ENCODE results near the gene PTPRCAP. TPM values are rescaled to one million over a fixed set of nuclear protein-coding genes. Genes with fewer than 3 reads are reported as not detected.
"Not testable (repeated sequence)": the region's sequence is repeated elsewhere in the genome, so short reads cannot be mapped to it uniquely, and the experiment has no call there.

The PTPRCAP gene
- total and polyA plus RNA-seq, 4 donors = 8.8 to 19.0 (median 12.3) TPM

- peaks cover 0 to 20% (median 4%) of the 10 kb centered on the region in 5 donors for H3K4me1 ChIP-seq (ENCODE audit: control insufficient read depth in 5 of 5, insufficient read depth in 5 of 5, low read length in 5 of 5)
- no peaks in the 10 kb centered on the region for H3K36me3 ChIP-seq (ENCODE audit: control insufficient read depth in 4 of 4, insufficient read depth in 4 of 4, low read length in 4 of 4)
- H3K9ac ChIP-seq (ENCODE audit: insufficient read depth in 1 of 2, low read length in 2 of 2) = no peak overlapping the region
- no peaks in the 10 kb centered on the region for H3K9me3 ChIP-seq (ENCODE audit: control insufficient read depth in 4 of 4, insufficient read depth in 3 of 4, low read length in 3 of 4)
- ATAC-seq (ENCODE audit: insufficient read depth, low FRiP score) (no peak), DNase-seq (no peak)
- H3K27ac ChIP-seq (ENCODE audit: low read depth in 1 of 2, low read length in 1 of 2) = no peak overlapping the region
- TF ChIP-seq CTCF (IDR thresholded peaks at IDR 0.05; ENCODE audit: control extremely low read depth, extremely low read depth) = no peak
- H3K27me3 ChIP-seq (ENCODE audit: control insufficient read depth in 3 of 3, insufficient read depth in 3 of 3, low read length in 2 of 3) = no peaks in the 10 kb centered on the region
- WGBS, 2 donors = 84% methylated on average over 5 of the region's 5 CpGs
- H3K4me3 ChIP-seq = no peak overlapping the region
Observed at GRCh38 chr11:67466367-67466766, 28.9 kb upstream of the PTPRCAP start.

DNA sequence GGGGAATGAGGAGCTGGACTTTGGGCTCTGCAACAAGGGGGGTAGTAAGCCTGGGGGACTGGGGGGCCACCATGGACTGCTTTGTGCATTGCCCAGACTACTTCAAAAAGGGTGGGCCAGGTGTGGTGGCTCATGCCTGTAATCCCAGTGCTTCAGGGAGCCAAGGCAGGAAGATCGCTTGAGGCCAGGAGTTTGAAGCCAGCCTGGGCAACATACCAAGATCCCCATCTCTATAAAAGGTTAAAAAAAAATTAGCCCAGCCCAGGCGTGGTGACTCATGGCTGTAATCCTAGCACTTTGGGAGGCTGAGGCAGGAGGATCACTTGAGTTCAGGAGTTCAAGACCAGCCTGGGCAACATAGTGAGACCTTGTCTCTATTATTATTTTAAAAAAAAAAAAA lies 28.0 kb upstream of the PTPRCAP start:
- peak overlapping the region; percentile 90 to 96 for H3K27ac ChIP-seq (ENCODE audit: low read depth in 1 of 2, low read length in 1 of 2)

GRCh38 chr11:67465189-67465510 lies 27.7 kb upstream of the PTPRCAP start:
- WGBS, 2 donors = 53 to 79% methylated on average over 3 of the region's 3 CpGs
- peak overlapping the region; percentile 90 to 96 for H3K27ac ChIP-seq (ENCODE audit: low read depth in 1 of 2, low read length in 1 of 2)
- no peak overlapping the region for H3K9ac ChIP-seq (ENCODE audit: insufficient read depth in 1 of 2, low read length in 2 of 2)
- ATAC-seq (ENCODE audit: insufficient read depth, low FRiP score) (no peak), DNase-seq (no peak)
- TF ChIP-seq CTCF (IDR thresholded peaks at IDR 0.05; ENCODE audit: control extremely low read depth, extremely low read depth) = no peak
- no peaks in the 10 kb centered on the region for H3K9me3 ChIP-seq (ENCODE audit: control insufficient read depth in 4 of 4, insufficient read depth in 3 of 4, low read length in 3 of 4)
- H3K36me3 ChIP-seq (ENCODE audit: control insufficient read depth in 4 of 4, insufficient read depth in 4 of 4, low read length in 4 of 4) = no peaks in the 10 kb centered on the region
- no peaks in the 10 kb centered on the region for H3K27me3 ChIP-seq (ENCODE audit: control insufficient read depth in 3 of 3, insufficient read depth in 3 of 3, low read length in 2 of 3)
- peaks cover 0 to 19% (median 4%) of the 10 kb centered on the region in 5 donors for H3K4me1 ChIP-seq (ENCODE audit: control insufficient read depth in 5 of 5, insufficient read depth in 5 of 5, low read length in 5 of 5)
- H3K4me3 ChIP-seq = peak overlapping the region; percentile 73

More for the DNA sequence above, 28.0 kb upstream of the PTPRCAP start:
- H3K4me1 ChIP-seq (ENCODE audit: control insufficient read depth in 5 of 5, insufficient read depth in 5 of 5, low read length in 5 of 5) = peaks cover 0 to 20% (median 4%) of the 10 kb centered on the region in 5 donors
- not testable (repeated sequence) for DNase-seq; H3K36me3 ChIP-seq (ENCODE audit: control insufficient read depth in 4 of 4, insufficient read depth in 4 of 4, low read length in 4 of 4); ATAC-seq (ENCODE audit: insufficient read depth, low FRiP score); H3K9ac ChIP-seq (ENCODE audit: insufficient read depth in 1 of 2, low read length in 2 of 2); H3K27me3 ChIP-seq (ENCODE audit: control insufficient read depth in 3 of 3, insufficient read depth in 3 of 3, low read length in 2 of 3); H3K9me3 ChIP-seq (ENCODE audit: control insufficient read depth in 4 of 4, insufficient read depth in 3 of 4, low read length in 3 of 4); H3K4me3 ChIP-seq
- 71 to 94% methylated on average over 2 of the region's 2 CpGs for WGBS, 2 donors

GRCh38 chr11:67464411-67465188 lies 27.1 kb upstream of the PTPRCAP start:
- no peaks in the 10 kb centered on the region for H3K27me3 ChIP-seq (ENCODE audit: control insufficient read depth in 3 of 3, insufficient read depth in 3 of 3, low read length in 2 of 3)
- H3K36me3 ChIP-seq (ENCODE audit: control insufficient read depth in 4 of 4, insufficient read depth in 4 of 4, low read length in 4 of 4) = no peaks in the 10 kb centered on the region
- no peak overlapping the region for H3K9ac ChIP-seq (ENCODE audit: insufficient read depth in 1 of 2, low read length in 2 of 2)
- peak overlapping the region; percentile 90 to 96 for H3K27ac ChIP-seq (ENCODE audit: low read depth in 1 of 2, low read length in 1 of 2)
- H3K9me3 ChIP-seq (ENCODE audit: control insufficient read depth in 4 of 4, insufficient read depth in 3 of 4, low read length in 3 of 4) = no peaks in the 10 kb centered on the region
- DNase-seq (peak; percentile 58 to 86 (median 80)), ATAC-seq (ENCODE audit: insufficient read depth, low FRiP score) (peak; percentile 73)
- no peak for TF ChIP-seq CTCF (IDR thresholded peaks at IDR 0.05; ENCODE audit: control extremely low read depth, extremely low read depth)
- H3K4me3 ChIP-seq = peak overlapping the region; percentile 73
- peaks cover 0 to 19% (median 4%) of the 10 kb centered on the region in 5 donors for H3K4me1 ChIP-seq (ENCODE audit: control insufficient read depth in 5 of 5, insufficient read depth in 5 of 5, low read length in 5 of 5)
- 14 to 15% methylated on average over 40 to 56 of the region's 56 CpGs for WGBS, 2 donors
